Body of pancreas (tissue), 4 donors: ENCODE measurements around the gene SELENOO. TPM values are rescaled to one million over a fixed set of nuclear protein-coding genes. Genes with fewer than 3 reads are reported as not detected.

Source experiments
- ATAC-seq: fragments of 150-250 bp; one replicate; pipeline ENCODE4 v1.9.1; 2016
- DNase-seq, 4 donors: peaks; one replicate each; pipeline ENCODE4 v3.0.0-alpha.2; 2019
- H3K27ac ChIP-seq, 4 donors: fragments of 200-600 bp; sonication (generic); 1 replicate in 3 of 4; 2 replicates in 1 of 4; pipeline versions ENCODE4 v1.5.1 to v1.6.1; 2016 to 2019; ENCODE audit warnings: mild to moderate bottlenecking in 1 of 4, mixed read lengths in 1 of 4, moderate library complexity in 1 of 4
- H3K27me3 ChIP-seq, 2 donors: fragments of 200-600 bp; sonication (generic); one replicate each; pipeline ENCODE4 v1.6.0; 2016; ENCODE audit warnings: mild to moderate bottlenecking in 1 of 2
- H3K36me3 ChIP-seq, 2 donors: fragments of 200-600 bp; sonication (generic); replicated peaks in 1 of 2; 2 replicates each; pipeline ENCODE4 v1.5.1; 2016; ENCODE audit warnings: low read depth in 2 of 2; ENCODE audit not compliant: insufficient read depth in 1 of 2
- H3K4me1 ChIP-seq: fragments of 200-600 bp; sonication (generic); one replicate; pipeline ENCODE4 v1.6.0; 2016
- H3K4me3 ChIP-seq, 2 donors: fragments of 200-600 bp; sonication (generic); 1 replicate in 1 of 2; 2 replicates in 1 of 2; pipeline ENCODE4 v1.5.1; 2016 to 2019
- H3K9me3 ChIP-seq, 3 donors: fragments of 200-600 bp; sonication (generic); 1 replicate in 2 of 3; 2 replicates in 1 of 3; pipeline ENCODE4 v1.5.1; 2016
- CTCF ChIP-seq, 7 experiments: fragments of 450-650 bp in 4 of 7; fragments of 200-600 bp in 3 of 7; sonication (generic) in 3 of 7; IDR thresholded peaks; one replicate each; pipeline ENCODE4 v1.5.1; 2016 to 2019; ENCODE audit warnings: antibody characterized with exemption in 7 of 7
- POLR2A ChIP-seq, 3 donors: fragments of 450-650 bp; IDR thresholded peaks; one replicate each; pipeline ENCODE4 v1.6.1; 2016; ENCODE audit warnings: antibody characterized with exemption in 3 of 3, mild to moderate bottlenecking in 2 of 3
- WGBS, 2 donors: methylation state at CpG; one replicate each; pipeline ENCODE4 v1.1.5; 2017; 5-methylcytosine and 5-hydroxymethylcytosine counted together
- intact Hi-C: fragments of 100-400 bp; cut with DNase I; formaldehyde crosslinking; loops from one replicate; pipeline ENCODE4 v1.15.1; 2023
- total RNA-seq, 2 donors: library from RNA; depleted of rRNA; stranded (reverse); fragments of >200 nt; gene quantifications; one replicate each; pipeline ENCODE4 v1.1.0, GENCODE V29; 2016

Gene SELENOO
- total RNA-seq, 2 donors from 2014 or later: 23.6 to 57.4 TPM

- H3K27me3 ChIP-seq: no peaks in the 10 kb centered on the region
- TF ChIP-seq CTCF (IDR thresholded peaks at IDR 0.05): no peak
- TF ChIP-seq POLR2A (IDR thresholded peaks at IDR 0.05): no peak
- DNase-seq: no peak
- H3K4me1 ChIP-seq: peaks cover 9% of the 10 kb centered on the region
- ATAC-seq: no peak
- no peaks in the 10 kb centered on the region for H3K9me3 ChIP-seq
- H3K27ac ChIP-seq: no peak overlapping the region
- H3K36me3 ChIP-seq: peaks cover 5 to 9% of the 10 kb centered on the region in 2 donors
- H3K4me3 ChIP-seq: no peak overlapping the region
- intact Hi-C loops: no loop called here
- WGBS, 2 donors: 89 to 90% methylated on average over 18 to 25 of the region's 25 CpGs
Measured at GRCh38 chr22:50227579-50228215, 26.9 kb downstream of the SELENOO start.

GRCh38 chr22:50228366-50228765, 27.6 kb downstream of the SELENOO start:
- Histone ChIP-seq H3K4me3 (no peak overlapping the region), H3K27me3 (no peaks in the 10 kb centered on the region), H3K36me3 (peaks cover 4 to 5% of the 10 kb centered on the region in 2 donors), H3K27ac (no peak overlapping the region), H3K4me1 (peaks cover 9% of the 10 kb centered on the region), H3K9me3 (no peaks in the 10 kb centered on the region)
- no peak for DNase-seq
- intact Hi-C loops: no loop called here
- no peak for ATAC-seq
- WGBS, 2 donors: 94 to 100% methylated on average over 5 to 9 of the region's 9 CpGs
- no peak for TF ChIP-seq POLR2A (IDR thresholded peaks at IDR 0.05)
- TF ChIP-seq CTCF (IDR thresholded peaks at IDR 0.05): no peak

- ATAC-seq (no peak), DNase-seq (no peak)
- H3K36me3 ChIP-seq: peaks cover 0 to 5% of the 10 kb centered on the region in 2 donors
- intact Hi-C loops: no loop called here
- WGBS, 2 donors: 94 to 98% methylated on average over 5 to 12 of the region's 16 CpGs
- TF ChIP-seq POLR2A (IDR thresholded peaks at IDR 0.05) (no peak), CTCF (IDR thresholded peaks at IDR 0.05) (no peak)
- no peaks in the 10 kb centered on the region for H3K9me3 ChIP-seq
- peaks cover 9% of the 10 kb centered on the region for H3K4me1 ChIP-seq
- H3K27ac ChIP-seq: no peak overlapping the region
- H3K27me3 ChIP-seq: no peaks in the 10 kb centered on the region
- H3K4me3 ChIP-seq: no peak overlapping the region
Measured at GRCh38 chr22:50229370-50229769, 28.6 kb downstream of the SELENOO start.

GRCh38 chr22:50232481-50233151, 31.8 kb downstream of the SELENOO start:
- WGBS, 2 donors: 87 to 89% methylated on average over 20 of the region's 20 CpGs
- no peak for DNase-seq
- H3K9me3 ChIP-seq: no peaks in the 10 kb centered on the region
- no peak for ATAC-seq
- H3K4me3 ChIP-seq: no peak overlapping the region
- no peaks in the 10 kb centered on the region for H3K36me3 ChIP-seq
- H3K27ac ChIP-seq: no peak overlapping the region
- H3K27me3 ChIP-seq: no peaks in the 10 kb centered on the region
- intact Hi-C loops: no loop called here
- H3K4me1 ChIP-seq: no peaks in the 10 kb centered on the region
- TF ChIP-seq POLR2A (IDR thresholded peaks at IDR 0.05) (no peak), CTCF (IDR thresholded peaks at IDR 0.05) (no peak)

GRCh38 chr22:50233223-50233622, 32.4 kb downstream of the SELENOO start:
- DNase-seq: no peak
- no peak for ATAC-seq
- no peak overlapping the region for H3K27ac ChIP-seq
- H3K27me3 ChIP-seq: no peaks in the 10 kb centered on the region
- no peaks in the 10 kb centered on the region for H3K9me3 ChIP-seq
- no peaks in the 10 kb centered on the region for H3K4me1 ChIP-seq
- no peaks in the 10 kb centered on the region for H3K36me3 ChIP-seq
- intact Hi-C loops: no loop called here
- TF ChIP-seq CTCF (IDR thresholded peaks at IDR 0.05) (no peak), POLR2A (IDR thresholded peaks at IDR 0.05) (no peak)
- no peak overlapping the region for H3K4me3 ChIP-seq
- WGBS, 2 donors: 86 to 89% methylated on average over 13 to 18 of the region's 18 CpGs
